ENCODE measurements around the gene FAM174B. TPM values are rescaled to one million over a fixed set of nuclear protein-coding genes. Genes with fewer than 3 reads are reported as not detected.

The FAM174B gene
- total RNA-seq, 1 donor, result 5.1 TPM

DNA sequence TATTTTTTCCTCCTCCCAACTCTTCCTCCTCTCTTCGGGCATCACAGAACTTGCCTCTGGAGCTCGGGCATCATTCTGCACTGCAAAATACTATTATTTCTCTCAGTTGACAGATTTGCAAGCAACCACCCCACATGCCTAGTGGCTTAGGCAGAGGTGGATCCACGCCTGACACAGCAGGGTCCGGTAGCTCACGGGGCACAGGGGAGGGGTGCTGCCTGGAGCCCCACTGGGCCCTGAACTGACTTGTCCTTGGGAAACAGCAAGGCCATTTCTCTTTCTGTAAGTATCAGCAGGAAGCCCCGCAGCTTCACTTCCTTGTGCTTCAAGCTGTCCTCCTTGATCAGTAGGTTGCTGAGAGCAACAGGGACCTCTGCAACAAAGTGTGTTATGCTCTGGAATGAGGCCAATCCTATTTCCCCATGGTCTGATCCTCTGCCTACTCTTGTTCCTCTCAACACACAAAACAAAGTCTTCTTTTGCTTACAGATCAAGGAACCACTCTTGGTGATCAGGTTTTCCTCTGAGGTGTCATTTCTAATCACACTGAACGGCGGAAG is 69.1 kb downstream of the FAM174B start:
- H3K27ac ChIP-seq (ENCODE audit: low read depth, low read length), result no peak overlapping the region
- no peaks in the 10 kb centered on the region for H3K79me2 ChIP-seq (ENCODE audit: insufficient read depth, low read length)
- H3K9me3 ChIP-seq (ENCODE audit: low read depth, low read length), result no peaks in the 10 kb centered on the region
- DNase-seq (ENCODE audit: insufficient read length, low spot score, missing footprints), result no peak
- H3K27me3 ChIP-seq (ENCODE audit: insufficient read depth, low read length), result no peaks in the 10 kb centered on the region
- H2AFZ ChIP-seq (ENCODE audit: low read length), result no peak overlapping the region
- TF ChIP-seq CTCF (IDR thresholded peaks at IDR 0.05; ENCODE audit: extremely low read depth, low read depth, low read length), result no peak
- no peaks in the 10 kb centered on the region for H4K20me1 ChIP-seq (ENCODE audit: insufficient read depth, low read length)
- no peaks in the 10 kb centered on the region for H3K36me3 ChIP-seq (ENCODE audit: insufficient read depth, low read length)
- no peak overlapping the region for H3K4me3 ChIP-seq (ENCODE audit: insufficient read depth, low read length)
- no peaks in the 10 kb centered on the region for H3K4me1 ChIP-seq (ENCODE audit: insufficient read depth, low read length)
- H3K4me2 ChIP-seq (ENCODE audit: insufficient read depth, low read length), result no peak overlapping the region

DNA sequence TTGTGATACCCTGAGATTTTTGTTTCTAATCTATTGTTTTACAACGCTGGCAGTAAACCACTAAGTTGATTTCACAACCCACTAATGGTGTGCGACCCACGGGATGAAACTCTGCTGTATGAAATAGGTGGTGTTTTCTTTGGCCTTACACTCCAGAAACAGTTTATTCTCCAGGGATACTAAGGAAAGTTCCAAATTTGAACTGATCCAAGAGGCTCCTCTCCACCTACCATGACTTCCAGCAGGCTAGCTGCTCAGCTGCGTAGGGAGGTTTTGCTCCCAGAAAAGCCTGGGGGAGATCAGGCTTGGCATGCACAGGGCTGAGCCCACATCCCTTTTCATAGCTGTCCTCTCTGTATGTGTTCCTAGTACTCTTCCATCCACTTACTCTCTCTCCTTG is 71.5 kb downstream of the FAM174B start:
- no peaks in the 10 kb centered on the region for H3K4me1 ChIP-seq (ENCODE audit: insufficient read depth, low read length)
- no peaks in the 10 kb centered on the region for H3K36me3 ChIP-seq (ENCODE audit: insufficient read depth, low read length)
- H3K4me2 ChIP-seq (ENCODE audit: insufficient read depth, low read length), result no peak overlapping the region
- no peak for DNase-seq (ENCODE audit: insufficient read length, low spot score, missing footprints)
- no peak overlapping the region for H3K4me3 ChIP-seq (ENCODE audit: insufficient read depth, low read length)
- H2AFZ ChIP-seq (ENCODE audit: low read length), result no peak overlapping the region
- no peaks in the 10 kb centered on the region for H4K20me1 ChIP-seq (ENCODE audit: insufficient read depth, low read length)
- no peaks in the 10 kb centered on the region for H3K79me2 ChIP-seq (ENCODE audit: insufficient read depth, low read length)
- no peaks in the 10 kb centered on the region for H3K27me3 ChIP-seq (ENCODE audit: insufficient read depth, low read length)
- H3K27ac ChIP-seq (ENCODE audit: low read depth, low read length), result no peak overlapping the region
- no peak for TF ChIP-seq CTCF (IDR thresholded peaks at IDR 0.05; ENCODE audit: extremely low read depth, low read depth, low read length)
- H3K9me3 ChIP-seq (ENCODE audit: low read depth, low read length), result no peaks in the 10 kb centered on the region

DNA sequence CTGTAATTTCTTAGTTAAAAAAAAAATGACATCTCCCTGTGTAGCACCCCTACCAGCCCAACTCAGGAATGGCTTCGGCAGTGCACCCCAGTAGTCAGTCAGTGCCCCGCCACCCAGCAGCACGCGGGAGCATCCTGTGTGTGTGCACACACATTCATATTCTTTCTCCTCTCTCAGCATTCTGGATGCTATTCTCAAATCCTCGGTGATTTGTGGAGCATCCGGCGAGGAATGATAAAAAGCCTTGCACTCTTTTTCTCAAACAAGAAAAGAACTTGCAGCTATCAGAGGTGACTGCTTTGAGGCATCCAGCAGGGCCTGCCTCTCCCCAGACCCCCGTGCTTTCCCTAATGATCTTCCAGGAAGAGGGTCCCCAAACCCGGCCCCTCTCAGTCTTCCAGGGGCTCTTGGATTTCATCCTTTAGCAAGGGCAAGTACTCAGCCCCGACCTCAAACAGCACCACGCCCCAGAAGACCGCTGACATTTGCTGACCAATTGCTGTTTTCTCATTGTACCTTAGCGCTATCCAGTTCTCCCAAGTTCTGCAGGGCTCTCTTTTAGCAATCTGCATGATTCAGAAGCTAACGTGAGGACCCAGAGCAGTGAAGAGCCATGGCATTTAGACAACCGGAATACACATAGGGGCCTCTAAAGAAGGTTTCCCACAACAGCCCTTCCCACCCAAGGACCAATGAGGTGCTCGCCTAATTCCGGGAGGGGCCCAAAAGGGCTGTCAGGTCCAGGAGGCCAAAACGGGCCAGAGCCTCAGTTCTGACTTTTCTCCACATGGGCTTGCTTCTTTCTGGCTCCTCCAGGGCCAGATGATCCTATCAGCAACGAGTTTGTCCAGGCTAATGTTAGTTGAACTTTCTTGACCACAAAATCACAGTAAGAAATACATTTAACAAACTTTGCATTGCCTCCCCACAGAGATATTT is 72.2 kb downstream of the FAM174B start:
- no peaks in the 10 kb centered on the region for H4K20me1 ChIP-seq (ENCODE audit: insufficient read depth, low read length)
- H3K36me3 ChIP-seq (ENCODE audit: insufficient read depth, low read length), result no peaks in the 10 kb centered on the region
- no peak for TF ChIP-seq CTCF (IDR thresholded peaks at IDR 0.05; ENCODE audit: extremely low read depth, low read depth, low read length)
- no peak overlapping the region for H3K4me2 ChIP-seq (ENCODE audit: insufficient read depth, low read length)
- no peak overlapping the region for H3K27ac ChIP-seq (ENCODE audit: low read depth, low read length)
- H3K4me1 ChIP-seq (ENCODE audit: insufficient read depth, low read length), result no peaks in the 10 kb centered on the region
- no peaks in the 10 kb centered on the region for H3K27me3 ChIP-seq (ENCODE audit: insufficient read depth, low read length)
- no peak overlapping the region for H3K4me3 ChIP-seq (ENCODE audit: insufficient read depth, low read length)
- no peak for DNase-seq (ENCODE audit: insufficient read length, low spot score, missing footprints)
- H2AFZ ChIP-seq (ENCODE audit: low read length), result no peak overlapping the region
- no peaks in the 10 kb centered on the region for H3K9me3 ChIP-seq (ENCODE audit: low read depth, low read length)
- H3K79me2 ChIP-seq (ENCODE audit: insufficient read depth, low read length), result no peaks in the 10 kb centered on the region

GRCh38 chr15:92582206-92582605 is 73.4 kb downstream of the FAM174B start:
- Histone ChIP-seq H3K36me3 (ENCODE audit: insufficient read depth, low read length) (no peaks in the 10 kb centered on the region), H3K27ac (ENCODE audit: low read depth, low read length) (no peak overlapping the region), H3K27me3 (ENCODE audit: insufficient read depth, low read length) (no peaks in the 10 kb centered on the region), H3K9me3 (ENCODE audit: low read depth, low read length) (no peaks in the 10 kb centered on the region), H2AFZ (ENCODE audit: low read length) (no peak overlapping the region), H3K4me1 (ENCODE audit: insufficient read depth, low read length) (no peaks in the 10 kb centered on the region), H3K4me3 (ENCODE audit: insufficient read depth, low read length) (no peak overlapping the region), H4K20me1 (ENCODE audit: insufficient read depth, low read length) (no peaks in the 10 kb centered on the region), H3K4me2 (ENCODE audit: insufficient read depth, low read length) (no peak overlapping the region), H3K79me2 (ENCODE audit: insufficient read depth, low read length) (no peaks in the 10 kb centered on the region)
- TF ChIP-seq CTCF (IDR thresholded peaks at IDR 0.05; ENCODE audit: extremely low read depth, low read depth, low read length), result no peak
- no peak for DNase-seq (ENCODE audit: insufficient read length, low spot score, missing footprints)

Measured in osteoblast (primary cell).